ENCODE measurements around the gene RXRA.

The RXRA gene

DNA sequence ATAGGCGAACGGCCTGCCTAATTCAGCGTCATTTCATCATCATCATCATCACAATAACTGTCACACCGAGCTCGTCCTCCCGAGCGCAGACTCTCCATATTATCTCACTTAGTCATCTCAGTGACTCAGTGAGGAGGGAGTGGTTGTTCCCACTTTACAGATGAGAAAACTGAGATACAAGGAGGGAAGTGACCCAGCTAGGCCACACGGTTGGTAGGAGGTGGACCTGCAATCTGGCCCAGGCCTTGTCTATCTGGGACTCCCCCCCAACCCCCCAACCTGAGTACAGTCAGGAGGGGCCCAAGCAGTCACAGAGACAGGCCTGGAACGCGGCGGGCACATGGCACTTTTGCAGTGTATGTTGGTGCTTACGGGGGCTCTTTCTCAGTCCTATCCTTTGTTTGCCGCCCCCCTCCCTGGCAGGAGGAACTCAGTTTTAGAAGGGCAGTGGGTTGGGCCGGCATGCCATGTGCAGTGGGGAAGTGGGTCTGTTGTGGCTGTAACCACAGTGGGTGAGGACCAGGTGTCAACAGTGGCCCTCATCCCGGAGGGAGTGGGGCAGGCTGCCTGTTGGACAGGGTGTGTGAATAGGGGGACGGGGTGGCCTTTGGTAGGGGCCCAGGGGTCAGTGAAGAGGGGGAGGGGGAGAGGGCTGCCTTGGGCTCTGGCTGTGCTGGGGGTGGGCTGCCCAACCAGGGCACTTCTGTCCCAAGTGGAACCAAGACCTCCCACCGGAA is 1.7 kb upstream of the RXRA start:
- DNase-seq (ENCODE audit: low read depth), result no peak

GRCh38 chr9:134325096-134325812 is 1.0 kb upstream of the RXRA start:
- DNase-seq (ENCODE audit: low read depth), result no peak

DNA sequence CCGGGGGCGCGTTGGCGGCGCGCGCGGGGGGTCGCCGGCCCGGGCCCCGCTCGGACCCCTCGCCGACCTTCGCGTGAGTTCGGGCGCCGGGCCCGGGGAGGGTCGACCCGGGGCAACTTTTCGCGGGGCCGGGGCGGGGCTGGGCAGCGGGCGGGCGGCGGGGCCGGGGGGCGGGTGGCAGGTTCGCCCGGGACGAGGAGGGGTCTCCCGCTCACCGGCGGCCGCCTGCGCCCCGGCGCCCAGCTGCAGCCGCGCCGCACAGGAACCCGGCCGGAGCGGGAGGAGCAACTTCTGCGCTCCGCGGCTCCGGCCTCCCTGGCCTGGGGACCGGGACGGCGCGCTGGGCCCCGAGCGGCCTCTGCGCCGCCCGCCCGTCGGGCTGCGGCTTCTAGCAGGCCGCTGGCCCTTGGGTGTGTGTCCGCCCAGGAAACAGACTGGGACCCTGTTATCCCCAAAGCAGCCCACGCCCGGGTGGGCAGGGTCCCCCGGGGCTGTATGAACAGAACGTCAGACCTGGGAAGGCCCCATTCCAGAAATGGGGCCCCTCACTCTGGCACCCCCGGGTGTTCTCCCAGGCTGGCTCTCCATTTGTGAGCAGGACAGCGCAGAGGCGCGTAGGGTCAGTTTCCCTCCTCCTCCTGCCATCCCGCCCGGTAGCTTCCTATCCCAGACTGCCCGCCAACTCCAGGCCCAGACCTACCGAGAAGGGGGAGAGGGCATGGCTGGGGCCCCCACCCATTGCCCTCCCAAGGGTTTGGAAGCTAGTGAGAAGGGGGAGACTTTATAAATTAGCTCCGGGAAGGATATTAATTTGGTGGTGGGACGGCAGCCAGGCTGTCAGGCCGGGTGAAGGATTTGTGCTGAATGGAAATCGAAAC is 708 bp downstream of the RXRA start:
- no peak for DNase-seq (ENCODE audit: low read depth)

- no peak for DNase-seq (ENCODE audit: low read depth)
Measured at GRCh38 chr9:134327671-134328231, 1.5 kb downstream of the RXRA start.

- DNase-seq (ENCODE audit: low read depth), result no peak
Measured at GRCh38 chr9:134328341-134328840, 2.1 kb downstream of the RXRA start.

- no peak for DNase-seq (ENCODE audit: low read depth)
Measured at GRCh38 chr9:134328841-134329575, 2.8 kb downstream of the RXRA start.

DNA sequence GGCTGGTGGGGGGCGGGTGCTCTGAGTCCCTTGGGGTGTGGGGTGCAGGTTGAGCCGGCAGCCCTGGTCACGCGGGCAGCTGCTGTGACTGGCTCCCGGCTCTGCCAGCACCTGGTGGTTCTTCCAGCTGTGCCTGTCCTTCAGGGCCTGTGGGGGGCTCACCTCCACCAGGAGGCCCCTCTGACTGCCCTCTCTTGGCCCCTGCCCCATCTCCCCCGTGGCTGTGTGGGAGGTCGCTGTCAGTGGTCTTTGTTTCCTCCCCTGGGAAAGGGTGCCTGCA is 3.3 kb downstream of the RXRA start:
- no peak for DNase-seq (ENCODE audit: low read depth)

- no peak for DNase-seq (ENCODE audit: low read depth)
Measured at GRCh38 chr9:134329886-134330285, 3.6 kb downstream of the RXRA start.

DNA sequence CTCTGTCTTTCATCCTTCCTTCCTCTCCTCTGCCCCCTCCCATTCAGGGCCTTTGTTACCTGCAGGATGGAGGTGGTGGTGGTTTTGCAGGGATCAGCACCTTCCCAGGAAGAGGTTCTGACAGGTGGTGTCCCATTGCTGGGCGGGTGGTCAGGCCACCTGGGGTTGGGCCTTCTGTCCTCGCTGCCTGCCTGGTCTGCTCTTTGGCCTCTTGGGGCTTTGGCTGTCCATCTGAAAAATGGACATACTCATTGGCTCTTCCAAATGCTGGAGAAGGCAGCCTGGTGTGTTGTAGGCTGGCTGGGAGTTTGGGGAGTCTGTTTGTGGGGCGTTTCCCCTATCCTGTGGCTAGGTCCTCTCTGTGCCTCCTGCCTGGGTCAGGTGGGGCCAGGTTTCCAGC is 4.3 kb downstream of the RXRA start:
- DNase-seq (ENCODE audit: low read depth), result no peak

GRCh38 chr9:134331186-134332025 is 5.2 kb downstream of the RXRA start:
- DNase-seq (ENCODE audit: low read depth), result no peak

DNA sequence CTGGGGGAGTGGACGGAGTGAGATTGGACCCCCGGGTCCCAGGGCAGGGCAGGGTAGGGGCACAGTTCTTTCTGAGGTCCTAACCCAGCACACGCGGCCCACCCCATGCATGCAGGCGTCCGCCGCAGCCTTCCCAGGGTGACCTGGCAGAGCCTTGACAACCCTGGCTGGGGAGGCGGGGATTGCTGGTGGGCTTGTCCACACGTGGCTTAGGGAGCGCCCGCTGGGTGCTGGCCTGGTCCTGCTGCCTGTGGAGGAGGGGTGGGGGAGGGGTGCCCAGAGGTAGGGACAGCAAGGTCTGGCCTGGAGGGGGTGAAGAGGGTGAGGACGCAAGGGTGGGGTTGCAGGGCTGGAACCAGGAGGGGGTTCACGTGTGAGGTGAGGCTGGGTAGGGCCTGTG is 6.0 kb downstream of the RXRA start:
- DNase-seq (ENCODE audit: low read depth), result no peak

- no peak for DNase-seq (ENCODE audit: low read depth)
Measured at GRCh38 chr9:134332841-134333233, 6.6 kb downstream of the RXRA start.

- no peak for DNase-seq (ENCODE audit: low read depth)
Measured at GRCh38 chr9:134333234-134333873, 7.1 kb downstream of the RXRA start.

GRCh38 chr9:134333874-134334581 is 7.8 kb downstream of the RXRA start:
- DNase-seq (ENCODE audit: low read depth), result no peak

DNA sequence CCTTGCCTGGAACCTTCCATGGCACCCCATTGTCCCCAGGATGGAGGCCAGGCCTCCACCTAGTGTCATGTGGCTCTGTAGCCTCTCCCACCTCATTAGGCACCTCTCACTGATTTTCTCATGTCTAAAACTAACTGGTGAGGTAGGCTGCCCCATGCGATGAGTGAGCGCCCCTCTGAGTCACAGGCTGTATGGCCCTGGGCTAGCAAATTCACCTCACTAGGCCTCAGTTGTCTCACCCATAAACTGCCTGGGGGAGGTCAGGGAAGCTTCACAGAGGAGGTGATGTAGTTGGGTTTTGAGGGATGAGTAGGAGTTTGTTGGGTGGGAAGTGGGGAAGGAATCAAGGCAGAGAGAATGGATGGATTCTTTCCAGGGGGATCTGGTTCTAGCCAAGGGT is 8.8 kb downstream of the RXRA start:
- no peak for DNase-seq (ENCODE audit: low read depth)

- DNase-seq (ENCODE audit: low read depth), result no peak
Measured at GRCh38 chr9:134335486-134336220, 9.4 kb downstream of the RXRA start.

- no peak for DNase-seq (ENCODE audit: low read depth)
Measured at GRCh38 chr9:134336228-134336627, 10.0 kb downstream of the RXRA start.

DNA sequence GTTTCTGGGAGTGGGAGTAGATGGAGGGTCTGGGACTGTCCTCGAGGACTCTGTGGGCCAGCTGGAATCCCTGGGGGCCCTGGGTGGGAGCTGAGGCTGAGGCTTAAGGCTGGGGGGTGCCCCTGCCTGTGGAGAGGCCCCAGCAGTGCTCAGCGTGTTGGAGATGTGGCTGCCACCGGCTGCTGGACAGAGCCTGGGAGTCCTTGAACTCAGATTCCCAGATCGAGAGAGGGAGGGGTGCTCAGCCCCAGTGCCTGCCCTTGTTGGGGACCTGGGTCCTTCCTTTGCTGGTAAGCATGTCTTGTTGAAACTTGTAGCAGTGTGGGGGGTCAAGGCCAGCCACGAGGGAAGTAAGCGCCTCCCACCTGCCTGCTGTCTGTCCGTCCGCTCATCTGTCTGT is 10.7 kb downstream of the RXRA start:
- DNase-seq (ENCODE audit: low read depth), result no peak

- DNase-seq (ENCODE audit: low read depth), result no peak
Measured at GRCh38 chr9:134337469-134337868, 11.2 kb downstream of the RXRA start.
